Uterus (tissue), 2 donors: Measurements from ENCODE around the gene CDCP2.

Experiments
- CTCF ChIP-seq, 4 experiments: fragments of 200-600 bp in 2 of 4; fragments of 450-650 bp in 2 of 4; sonication (generic) in 2 of 4; IDR thresholded peaks; one replicate each; pipeline ENCODE4 v1.5.1; 2016 to 2019; ENCODE audit warnings: antibody characterized with exemption in 4 of 4, mild to moderate bottlenecking in 2 of 4, moderate library complexity in 1 of 4
- POLR2A ChIP-seq, 2 donors: fragments of 450-650 bp; IDR thresholded peaks; one replicate each; pipeline ENCODE4 v1.6.1; 2016; ENCODE audit warnings: antibody characterized with exemption in 2 of 2, mild to moderate bottlenecking in 1 of 2, moderate library complexity in 1 of 2

GRCh38 chr1:54122992-54123391, 29.8 kb downstream of the CDCP2 start:
- TF ChIP-seq CTCF (IDR thresholded peaks at IDR 0.05) (no peak), POLR2A (IDR thresholded peaks at IDR 0.05) (no peak)
